ENCODE results near the gene PHACTR3.

The PHACTR3 gene

GRCh38 chr20:59827138-59828056 lies 223.1 kb downstream of the PHACTR3 start:
- no peak overlapping the region for H3K4me3 ChIP-seq (replicated peaks; ENCODE audit: low read depth, low read length)
- TF ChIP-seq CTCF (IDR thresholded peaks at IDR 0.05; ENCODE audit: low read depth, low read length, missing control alignments) = no peak
- no peak for DNase-seq (ENCODE audit: extremely low read depth, low read depth)

- TF ChIP-seq CTCF (IDR thresholded peaks at IDR 0.05; ENCODE audit: low read depth, low read length, missing control alignments) = no peak
- DNase-seq (ENCODE audit: extremely low read depth, low read depth) = no peak
- H3K4me3 ChIP-seq (replicated peaks; ENCODE audit: low read depth, low read length) = no peak overlapping the region
Observed at GRCh38 chr20:59828125-59829053, 224.0 kb downstream of the PHACTR3 start.

GRCh38 chr20:59829054-59829785 lies 224.9 kb downstream of the PHACTR3 start:
- no peak for TF ChIP-seq CTCF (IDR thresholded peaks at IDR 0.05; ENCODE audit: low read depth, low read length, missing control alignments)
- DNase-seq (ENCODE audit: extremely low read depth, low read depth) = no peak
- H3K4me3 ChIP-seq (replicated peaks; ENCODE audit: low read depth, low read length) = no peak overlapping the region

- no peak for DNase-seq (ENCODE audit: extremely low read depth, low read depth)
- TF ChIP-seq CTCF (IDR thresholded peaks at IDR 0.05; ENCODE audit: low read depth, low read length, missing control alignments) = no peak
- no peak overlapping the region for H3K4me3 ChIP-seq (replicated peaks; ENCODE audit: low read depth, low read length)
Observed at GRCh38 chr20:59829786-59830664, 225.7 kb downstream of the PHACTR3 start.

GRCh38 chr20:59830665-59831023 lies 226.3 kb downstream of the PHACTR3 start:
- TF ChIP-seq CTCF (IDR thresholded peaks at IDR 0.05; ENCODE audit: low read depth, low read length, missing control alignments) = no peak
- DNase-seq (ENCODE audit: extremely low read depth, low read depth) = no peak
- H3K4me3 ChIP-seq (replicated peaks; ENCODE audit: low read depth, low read length) = no peak overlapping the region

Measured in HFF-Myc (cell line).